HepG2 (cell line): ENCODE data around the gene ERVMER34-1. TPM values are rescaled to one million over a fixed set of nuclear protein-coding genes. Genes with fewer than 3 reads are reported as not detected.

ENCODE experiments used
- CBX2 ChIP-seq, 2 experiments: fragments of 200-600 bp in 1 of 2; sonication (generic); formaldehyde crosslinking in 1 of 2; IDR thresholded peaks; 2 replicates each; pipeline versions ENCODE4 v1.7.0 to v1.8.1; 2018 to 2022; ENCODE audit warnings: low read depth in 2 of 2, low read length in 1 of 2, mild to moderate bottlenecking in 1 of 2, missing genetic modification reagents in 1 of 2
- FLYWCH1 ChIP-seq: sonication (generic); formaldehyde crosslinking; IDR thresholded peaks from 2 replicates; pipeline ENCODE4 v1.8.1; 2023; ENCODE audit warnings: mild to moderate bottlenecking, missing genetic modification reagents
- HNRNPLL ChIP-seq: fragments of 200-400 bp; formaldehyde crosslinking; IDR thresholded peaks from 2 replicates; pipeline ENCODE4 v1.6.1; 2017; ENCODE audit warnings: mild to moderate bottlenecking, low read depth, low read length; ENCODE audit not compliant: poor library complexity, severe bottlenecking
- KDM2A ChIP-seq: sonication (generic); formaldehyde crosslinking; IDR thresholded peaks from 2 replicates; pipeline ENCODE4 v1.4.0; 2020; ENCODE audit warnings: low read depth, missing genetic modification reagents, borderline replicate concordance
- KDM6A ChIP-seq: IDR thresholded peaks from 2 replicates; pipeline ENCODE4 v1.6.1; 2016; ENCODE audit warnings: low read depth
- MED8 ChIP-seq: sonication (generic); formaldehyde crosslinking; IDR thresholded peaks from 2 replicates; pipeline ENCODE4 v1.8.1; 2023; ENCODE audit warnings: mild to moderate bottlenecking, missing genetic modification reagents; ENCODE audit not compliant: insufficient replicate concordance
- SP1 ChIP-seq, 2 experiments: fragments of 450-650 bp in 1 of 2; sonication (generic) in 1 of 2; formaldehyde crosslinking in 1 of 2; IDR thresholded peaks; 2 replicates each; pipeline versions ENCODE4 v1.4.0 to v1.6.1; 2016 to 2020; ENCODE audit warnings: missing genetic modification reagents in 1 of 2
- SP4 ChIP-seq: sonication (generic); formaldehyde crosslinking; IDR thresholded peaks from 2 replicates; pipeline ENCODE4 v1.8.1; 2023; ENCODE audit warnings: mild to moderate bottlenecking, missing genetic modification reagents
- TGIF2 ChIP-seq: IDR thresholded peaks from 2 replicates; pipeline ENCODE4 v1.6.1; 2016; ENCODE audit warnings: control low read depth, missing compliant biosample characterization
- ZBTB42 ChIP-seq: sonication (generic); formaldehyde crosslinking; IDR thresholded peaks from 2 replicates; pipeline ENCODE4 v1.5.0; 2020; ENCODE audit warnings: mild to moderate bottlenecking, missing genetic modification reagents
- ZNF260 ChIP-seq: sonication (generic); formaldehyde crosslinking; IDR thresholded peaks from 2 replicates; pipeline ENCODE4 v1.4.0; 2020; ENCODE audit warnings: missing genetic modification reagents, low read depth, mild to moderate bottlenecking, borderline replicate concordance
- ZNF333 ChIP-seq: sonication (generic); formaldehyde crosslinking; IDR thresholded peaks from 2 replicates; pipeline ENCODE4 v1.4.0; 2020; ENCODE audit warnings: mild to moderate bottlenecking, missing genetic modification reagents, borderline replicate concordance
- ZNF567 ChIP-seq: sonication (generic); formaldehyde crosslinking; IDR thresholded peaks from 2 replicates; pipeline ENCODE4 v1.8.1; 2023; ENCODE audit warnings: mild to moderate bottlenecking, missing genetic modification reagents, borderline replicate concordance
- ZNF609 ChIP-seq: sonication (generic); formaldehyde crosslinking; IDR thresholded peaks from 2 replicates; pipeline ENCODE4 v1.4.0; 2020; ENCODE audit warnings: mild to moderate bottlenecking, missing genetic modification reagents, borderline replicate concordance
- ZNF761 ChIP-seq: sonication (generic); formaldehyde crosslinking; conservative IDR thresholded peaks from 2 replicates; pipeline ENCODE4 v1.4.0; 2020; ENCODE audit warnings: mild to moderate bottlenecking, missing genetic modification reagents
- ZZZ3 ChIP-seq: sonication (generic); formaldehyde crosslinking; IDR thresholded peaks from 2 replicates; pipeline ENCODE4 v1.4.0; 2020; ENCODE audit warnings: missing genetic modification reagents, mild to moderate bottlenecking, borderline replicate concordance
- polyA plus RNA-seq, 8 experiments: library from polyadenylated mRNA; depleted of rRNA in 3 of 8; stranded (reverse) in 7 of 8; unstranded in 1 of 8; fragments of >200 nt; fragmentation: Illumina TruSeq in 4 of 8; extraction: Trizol in 4 of 8; gene quantifications; 2 replicates each; pipeline versions ENCODE4 v1.2.1 to v1.2.3, GENCODE V29; 2011 to 2016; ENCODE audit warnings: low read depth in 4 of 8, missing spikeins in 1 of 8, mixed read lengths in 1 of 8; ENCODE audit not compliant: insufficient read depth in 1 of 8
- total RNA-seq, 5 experiments: library from RNA; depleted of rRNA; stranded (reverse); fragments of >200 nt; fragmentation: Illumina TruSeq; extraction: Trizol; gene quantifications; 2 replicates each; pipeline ENCODE4 v1.2.3, GENCODE V29; 2016; ENCODE audit warnings: low read depth in 1 of 5
- TF ChIP-seq, protein P1 (sequence below): sonication (generic); formaldehyde crosslinking; IDR thresholded peaks from 2 replicates; pipeline ENCODE4 v1.5.0; 2020; ENCODE audit warnings: missing genetic modification reagents, mild to moderate bottlenecking, borderline replicate concordance
- TF ChIP-seq, protein P2 (sequence below): sonication (generic); formaldehyde crosslinking; conservative IDR thresholded peaks from 2 replicates; pipeline ENCODE4 v1.8.0; 2022; ENCODE audit warnings: missing genetic modification reagents
- TF ChIP-seq, protein P3 (sequence below): sonication (generic); formaldehyde crosslinking; IDR thresholded peaks from 2 replicates; pipeline ENCODE4 v1.4.0; 2020; ENCODE audit warnings: missing genetic modification reagents

ERVMER34-1 gene
- total and polyA plus RNA-seq, 2 of the 13 experiments (the other 11 are each of a cell fraction or from before 2014, with no cell fraction given): 0.04 to 0.35 TPM

DNA sequence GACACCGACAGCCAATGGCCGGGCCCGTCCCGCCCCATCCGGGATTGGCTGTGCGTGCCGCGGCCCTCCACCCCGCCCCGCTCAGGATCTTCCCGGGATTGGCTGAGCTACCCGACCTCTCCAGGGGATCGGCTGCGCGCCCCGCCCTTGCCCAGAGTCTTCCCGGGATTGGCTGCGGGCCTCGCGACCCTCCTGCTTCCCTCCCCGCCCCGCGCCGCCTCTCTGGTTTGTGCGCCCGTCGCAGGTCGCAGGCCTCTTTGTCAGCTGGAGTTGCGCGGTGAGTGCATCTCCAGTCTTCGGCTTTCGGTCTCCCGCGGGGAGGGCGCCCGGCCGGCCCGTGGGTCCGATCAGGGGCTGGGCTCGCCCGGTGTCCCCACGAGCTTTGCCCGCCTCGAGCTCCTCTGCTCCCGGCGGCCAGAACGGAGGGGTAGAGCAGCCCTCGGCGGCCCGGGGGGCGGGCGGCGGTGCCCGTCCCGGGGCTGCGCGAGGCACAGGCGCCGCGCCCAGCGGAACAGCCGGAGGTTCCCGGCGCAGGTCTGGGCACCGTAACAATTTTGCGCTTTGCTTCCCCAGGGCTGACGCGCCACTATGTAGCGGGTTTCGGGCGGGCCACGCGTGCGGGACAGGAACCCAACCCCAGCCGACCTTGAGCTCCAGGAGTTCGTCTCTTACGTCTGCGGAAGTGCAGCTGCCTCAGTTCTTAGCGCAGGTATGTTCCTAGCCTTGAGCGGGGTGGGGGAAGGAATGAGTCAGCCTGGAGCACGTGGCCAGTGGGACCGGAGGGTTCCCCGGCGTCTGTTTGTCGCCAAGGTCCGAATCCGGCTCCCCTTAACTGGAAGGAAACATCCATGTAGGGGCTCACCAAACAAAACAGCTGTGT is 38.7 kb downstream of the ERVMER34-1 start (continued):
- no peak for TF ChIP-seq ZBTB42 (CRISPR knock-in tag)
- no peak for TF ChIP-seq ZNF567 (CRISPR knock-in tag)
- TF ChIP-seq ZNF260 (CRISPR knock-in tag): no peak
- TF ChIP-seq HNRNPLL: peak; percentile 94
- TF ChIP-seq SP4 (CRISPR knock-in tag): peak; percentile 84
- TF ChIP-seq FLYWCH1: no peak
- no peak for TF ChIP-seq SP1 (IDR thresholded peaks at IDR 0.05)
- peak; percentile 65 for TF ChIP-seq SP1 (CRISPR knock-in tag; IDR thresholded peaks at IDR 0.05)
- no peak; the same call in 1 of the 2 replicates for TF ChIP-seq ZNF609
- TF ChIP-seq, protein P1, sequence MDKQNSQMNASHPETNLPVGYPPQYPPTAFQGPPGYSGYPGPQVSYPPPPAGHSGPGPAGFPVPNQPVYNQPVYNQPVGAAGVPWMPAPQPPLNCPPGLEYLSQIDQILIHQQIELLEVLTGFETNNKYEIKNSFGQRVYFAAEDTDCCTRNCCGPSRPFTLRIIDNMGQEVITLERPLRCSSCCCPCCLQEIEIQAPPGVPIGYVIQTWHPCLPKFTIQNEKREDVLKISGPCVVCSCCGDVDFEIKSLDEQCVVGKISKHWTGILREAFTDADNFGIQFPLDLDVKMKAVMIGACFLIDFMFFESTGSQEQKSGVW: no peak
- TF ChIP-seq ZNF761: peak; percentile 75
- TF ChIP-seq, protein P2, sequence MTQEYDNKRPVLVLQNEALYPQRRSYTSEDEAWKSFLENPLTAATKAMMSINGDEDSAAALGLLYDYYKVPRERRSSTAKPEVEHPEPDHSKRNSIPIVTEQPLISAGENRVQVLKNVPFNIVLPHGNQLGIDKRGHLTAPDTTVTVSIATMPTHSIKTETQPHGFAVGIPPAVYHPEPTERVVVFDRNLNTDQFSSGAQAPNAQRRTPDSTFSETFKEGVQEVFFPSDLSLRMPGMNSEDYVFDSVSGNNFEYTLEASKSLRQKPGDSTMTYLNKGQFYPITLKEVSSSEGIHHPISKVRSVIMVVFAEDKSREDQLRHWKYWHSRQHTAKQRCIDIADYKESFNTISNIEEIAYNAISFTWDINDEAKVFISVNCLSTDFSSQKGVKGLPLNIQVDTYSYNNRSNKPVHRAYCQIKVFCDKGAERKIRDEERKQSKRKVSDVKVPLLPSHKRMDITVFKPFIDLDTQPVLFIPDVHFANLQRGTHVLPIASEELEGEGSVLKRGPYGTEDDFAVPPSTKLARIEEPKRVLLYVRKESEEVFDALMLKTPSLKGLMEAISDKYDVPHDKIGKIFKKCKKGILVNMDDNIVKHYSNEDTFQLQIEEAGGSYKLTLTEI: no peak
- no peak for TF ChIP-seq CBX2 (IDR thresholded peaks at IDR 0.05; ENCODE audit: low read depth, low read length)
- TF ChIP-seq CBX2 (CRISPR knock-in tag; IDR thresholded peaks at IDR 0.05; ENCODE audit: low read depth): 0 out of 2 replicates have a peak, but pooled peaks have one; percentile 51
- TF ChIP-seq KDM2A (CRISPR knock-in tag): peak; percentile 79; the same call in 1 of the 2 replicates
- peak; percentile 20 for TF ChIP-seq TGIF2 (CRISPR knock-in tag)
- peak; percentile 70 for TF ChIP-seq MED8 (CRISPR knock-in tag)
- TF ChIP-seq KDM6A (CRISPR knock-in tag): no peak
- TF ChIP-seq, protein P3, sequence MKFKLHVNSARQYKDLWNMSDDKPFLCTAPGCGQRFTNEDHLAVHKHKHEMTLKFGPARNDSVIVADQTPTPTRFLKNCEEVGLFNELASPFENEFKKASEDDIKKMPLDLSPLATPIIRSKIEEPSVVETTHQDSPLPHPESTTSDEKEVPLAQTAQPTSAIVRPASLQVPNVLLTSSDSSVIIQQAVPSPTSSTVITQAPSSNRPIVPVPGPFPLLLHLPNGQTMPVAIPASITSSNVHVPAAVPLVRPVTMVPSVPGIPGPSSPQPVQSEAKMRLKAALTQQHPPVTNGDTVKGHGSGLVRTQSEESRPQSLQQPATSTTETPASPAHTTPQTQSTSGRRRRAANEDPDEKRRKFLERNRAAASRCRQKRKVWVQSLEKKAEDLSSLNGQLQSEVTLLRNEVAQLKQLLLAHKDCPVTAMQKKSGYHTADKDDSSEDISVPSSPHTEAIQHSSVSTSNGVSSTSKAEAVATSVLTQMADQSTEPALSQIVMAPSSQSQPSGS (CRISPR knock-in tag): no peak; the same call in 1 of the 2 replicates
- TF ChIP-seq ZNF333 (CRISPR knock-in tag): no peak
- peak; percentile 21; the same call in 1 of the 2 replicates for TF ChIP-seq ZZZ3 (CRISPR knock-in tag)
